ENCODE results near the gene LRRK2. TPM values are rescaled to one million over a fixed set of nuclear protein-coding genes. Genes with fewer than 3 reads are reported as not detected.

LRRK2 gene
- total and polyA plus RNA-seq, 2 experiments from 2014 or later = 0.24 TPM; not detected in 1

GRCh38 chr12:40232602-40233001 is 7.8 kb downstream of the LRRK2 start (continued):
- TF ChIP-seq CTCF (conservative IDR thresholded peaks at IDR 0.05; ENCODE audit: low read depth in 2 of 2) (no peak), REST (IDR thresholded peaks at IDR 0.05; ENCODE audit: unreplicated experiment) (no peak)

GRCh38 chr12:40233741-40234367 is 9.1 kb downstream of the LRRK2 start:
- ATAC-seq = no peak
- no peaks in the 10 kb centered on the region for H3F3A ChIP-seq (replicated peaks; ENCODE audit: low read depth)
- TF ChIP-seq REST (IDR thresholded peaks at IDR 0.05; ENCODE audit: unreplicated experiment) (no peak), NANOG (IDR thresholded peaks at IDR 0.05; ENCODE audit: borderline replicate concordance) (no peak), ZNF114 (CRISPR knock-in tag; IDR thresholded peaks at IDR 0.05) (no peak), ZNF462 (CRISPR knock-in tag; IDR thresholded peaks at IDR 0.05) (no peak), CREB1 (CRISPR knock-in tag; IDR thresholded peaks at IDR 0.05; ENCODE audit: low read depth) (no peak), EZH2phosphoT487 (IDR thresholded peaks at IDR 0.05; ENCODE audit: unreplicated experiment) (no peak)

More at GRCh38 chr12:40233741-40234367, 9.1 kb downstream of the LRRK2 start:
- Histone ChIP-seq H3K9me2 (ENCODE audit: insufficient read depth) (0 out of 2 replicates have a peak, but pooled peaks cover 4% of the 10 kb centered on the region), H3K27ac (ENCODE audit: low read depth) (no peak overlapping the region), H4K20me1 (replicated peaks; ENCODE audit: insufficient read depth) (no peaks in the 10 kb centered on the region), H3K79me2 (replicated peaks; ENCODE audit: insufficient read depth) (no peaks in the 10 kb centered on the region), H2AFZ (no peak overlapping the region), H3K27me3 (ENCODE audit: insufficient read depth) (no peaks in the 10 kb centered on the region), H3K4me2 (no peak overlapping the region), H3K36me3 (ENCODE audit: insufficient read depth) (no peaks in the 10 kb centered on the region), H3K4me1 (ENCODE audit: insufficient read depth) (no peaks in the 10 kb centered on the region), H3K4me3 (no peak overlapping the region)
- no peak for DNase-seq (ENCODE audit: low spot score)
- Mint-ChIP-seq H3K27me3 (ENCODE audit: insufficient read depth, low read depth, poor library complexity) (peaks cover 2% of the 10 kb centered on the region), H3K4me3 (no peak overlapping the region), H3K4me1 (no peaks in the 10 kb centered on the region), H3K27ac (no peak overlapping the region), H3K36me3 (ENCODE audit: low read depth) (no peaks in the 10 kb centered on the region), H3K9me3 (no peaks in the 10 kb centered on the region)

Measured in GM23338 (cell line).